Measurements from ENCODE around the gene NIM1K.
"Not testable (repeated sequence)": the region's sequence is repeated elsewhere in the genome, so short reads cannot be mapped to it uniquely, and the experiment has no call there.

The NIM1K gene

DNA sequence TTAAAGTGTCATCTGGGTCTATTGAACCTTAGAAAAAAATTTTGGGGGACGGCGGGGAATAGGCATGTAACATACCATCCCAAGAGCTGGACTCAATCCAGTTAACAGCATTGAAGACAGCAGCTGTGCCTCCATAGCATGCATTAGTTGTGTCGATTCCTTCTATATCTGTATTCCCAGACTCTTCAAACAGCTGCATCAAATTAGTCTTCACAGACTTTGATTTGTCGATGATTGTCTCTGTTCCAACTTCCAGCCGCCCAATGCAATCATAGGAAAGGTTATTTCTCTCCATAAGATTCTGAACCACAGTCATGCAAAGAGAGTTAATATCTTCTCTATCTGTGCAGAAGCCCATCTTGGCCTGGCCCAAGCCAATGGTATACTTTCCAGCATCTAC is 106.4 kb downstream of the NIM1K start:
- Mint-ChIP-seq H3K27ac (no peak overlapping the region), H3K9me3 (no peaks in the 10 kb centered on the region), H3K27me3 (ENCODE audit: low read depth) (no peaks in the 10 kb centered on the region), H3K4me1 (ENCODE audit: low read depth) (peaks cover 32% of the 10 kb centered on the region), H3K36me3 (ENCODE audit: low read depth) (peaks cover 61% of the 10 kb centered on the region), H3K4me3 (no peak overlapping the region)

DNA sequence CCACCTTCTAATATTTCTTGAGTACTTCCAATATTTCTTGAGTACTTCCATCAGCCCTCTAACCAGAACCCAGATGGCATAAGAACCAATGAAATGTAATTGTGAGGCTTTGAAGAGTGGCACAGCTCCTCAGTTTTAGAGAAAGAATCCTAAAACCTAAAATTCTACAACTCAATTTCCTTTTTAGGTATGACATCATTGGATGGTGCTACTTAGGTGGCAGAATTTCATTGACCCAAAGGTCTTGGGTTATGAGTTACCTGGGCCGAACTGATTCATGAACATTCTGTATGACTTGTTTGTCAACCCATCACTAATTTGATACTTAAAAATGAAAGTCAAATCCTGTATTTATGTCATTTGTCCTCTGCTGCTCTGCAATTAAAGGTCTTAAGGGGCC is 108.1 kb downstream of the NIM1K start:
- Mint-ChIP-seq H3K4me1 (ENCODE audit: low read depth) (peaks cover 43% of the 10 kb centered on the region), H3K27ac (peak overlapping the region; percentile 19), H3K36me3 (ENCODE audit: low read depth) (peaks cover 50% of the 10 kb centered on the region), H3K4me3 (no peak overlapping the region), H3K27me3 (ENCODE audit: low read depth) (no peaks in the 10 kb centered on the region), H3K9me3 (no peaks in the 10 kb centered on the region)

DNA sequence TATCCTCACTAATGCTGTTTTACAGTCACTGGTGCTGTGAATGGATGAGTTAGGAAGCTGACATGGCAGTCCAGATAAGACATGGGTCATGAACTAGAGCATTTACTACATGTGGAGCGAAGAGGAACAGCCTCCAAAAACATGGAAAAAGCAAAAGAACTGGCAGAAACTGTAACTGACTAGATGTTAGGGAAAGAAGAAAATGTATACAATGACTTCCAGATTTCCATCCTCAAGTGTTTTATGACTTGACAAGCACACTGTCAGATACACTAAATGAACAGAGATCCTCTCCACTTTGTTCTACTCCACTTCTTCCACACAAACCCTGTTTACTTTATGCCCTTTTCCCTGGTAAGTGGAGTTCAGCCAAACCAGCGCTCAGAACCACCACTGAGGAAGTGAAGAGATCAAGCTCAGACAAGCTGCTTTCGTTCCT is 109.6 kb downstream of the NIM1K start:
- H3K27ac Mint-ChIP-seq: peak overlapping the region; percentile 22
- H3K4me1 Mint-ChIP-seq (ENCODE audit: low read depth): peaks cover 47% of the 10 kb centered on the region
- H3K27me3 Mint-ChIP-seq (ENCODE audit: low read depth): no peaks in the 10 kb centered on the region
- H3K4me3 Mint-ChIP-seq: no peak overlapping the region
- peaks cover 39% of the 10 kb centered on the region for H3K36me3 Mint-ChIP-seq (ENCODE audit: low read depth)
- no peaks in the 10 kb centered on the region for H3K9me3 Mint-ChIP-seq

DNA sequence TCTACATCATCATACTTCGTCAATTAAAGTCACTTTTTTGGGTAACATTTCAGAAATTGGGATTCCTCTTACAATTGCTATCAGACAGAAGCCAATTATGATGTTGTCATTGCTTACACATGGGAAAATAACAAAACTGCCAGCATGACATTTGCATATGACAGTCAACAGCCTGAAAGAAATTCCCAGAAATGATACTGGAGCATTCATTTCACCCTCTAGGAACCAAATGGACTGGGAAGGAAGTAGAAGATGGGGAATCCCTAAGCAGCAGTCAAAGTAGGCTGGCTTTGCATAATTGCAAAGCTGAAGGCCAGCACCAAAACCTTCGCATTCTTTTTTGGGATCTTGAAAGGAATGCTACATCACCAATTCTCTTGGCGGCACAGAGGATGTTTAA is 110.5 kb downstream of the NIM1K start:
- Mint-ChIP-seq H3K27me3 (ENCODE audit: low read depth) (no peaks in the 10 kb centered on the region), H3K4me3 (no peak overlapping the region), H3K4me1 (ENCODE audit: low read depth) (peaks cover 50% of the 10 kb centered on the region), H3K9me3 (no peaks in the 10 kb centered on the region), H3K27ac (peak overlapping the region; percentile 22), H3K36me3 (ENCODE audit: low read depth) (peaks cover 34% of the 10 kb centered on the region)

DNA sequence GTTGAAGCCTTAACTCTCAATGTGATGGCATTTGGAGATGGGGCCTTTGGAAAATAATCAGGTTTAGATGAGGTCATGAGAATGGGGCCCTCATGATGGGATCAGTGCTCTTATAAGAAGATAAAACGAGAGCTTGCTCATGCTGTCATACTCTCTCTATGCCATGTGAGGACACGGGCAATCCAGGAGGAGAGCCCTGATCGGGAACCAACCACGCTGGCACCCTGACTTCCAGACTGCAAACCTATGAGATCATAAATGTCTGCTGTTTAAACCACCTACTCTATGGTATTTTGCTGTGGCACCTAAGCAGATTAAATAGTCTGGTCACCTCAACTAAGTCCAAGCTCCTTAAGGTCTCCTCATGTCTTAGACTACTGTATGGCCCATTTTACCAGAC is 111.2 kb downstream of the NIM1K start:
- no peak overlapping the region for H3K4me3 Mint-ChIP-seq
- H3K4me1 Mint-ChIP-seq (ENCODE audit: low read depth): peaks cover 57% of the 10 kb centered on the region
- H3K9me3 Mint-ChIP-seq: no peaks in the 10 kb centered on the region
- peak overlapping the region; percentile 88 for H3K27ac Mint-ChIP-seq
- H3K36me3 Mint-ChIP-seq (ENCODE audit: low read depth): peaks cover 29% of the 10 kb centered on the region
- H3K27me3 Mint-ChIP-seq (ENCODE audit: low read depth): no peaks in the 10 kb centered on the region

DNA sequence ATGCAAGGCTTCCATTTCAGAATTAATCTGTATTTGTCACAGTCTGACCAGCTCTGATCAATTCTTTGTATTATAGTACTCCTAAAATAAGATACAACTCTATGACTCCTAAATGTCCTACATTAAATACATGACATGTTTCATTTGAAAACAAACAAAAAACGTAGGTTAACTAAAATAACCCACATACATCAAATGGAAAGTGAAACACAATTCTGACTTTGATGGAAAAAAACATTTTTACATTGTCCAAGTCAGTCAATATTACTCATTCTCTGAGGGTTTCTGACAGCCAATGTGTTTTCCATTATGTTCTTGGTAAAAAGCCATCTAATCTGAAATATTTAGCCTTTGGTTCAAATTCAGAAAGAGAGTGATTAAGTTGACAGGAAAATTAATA is 112.5 kb downstream of the NIM1K start:
- Mint-ChIP-seq H3K27me3 (ENCODE audit: low read depth) (no peaks in the 10 kb centered on the region), H3K4me1 (ENCODE audit: low read depth) (peaks cover 63% of the 10 kb centered on the region), H3K9me3 (no peaks in the 10 kb centered on the region), H3K27ac (peak overlapping the region; percentile 88), H3K36me3 (ENCODE audit: low read depth) (peaks cover 25% of the 10 kb centered on the region), H3K4me3 (peak overlapping the region; percentile 55)

DNA sequence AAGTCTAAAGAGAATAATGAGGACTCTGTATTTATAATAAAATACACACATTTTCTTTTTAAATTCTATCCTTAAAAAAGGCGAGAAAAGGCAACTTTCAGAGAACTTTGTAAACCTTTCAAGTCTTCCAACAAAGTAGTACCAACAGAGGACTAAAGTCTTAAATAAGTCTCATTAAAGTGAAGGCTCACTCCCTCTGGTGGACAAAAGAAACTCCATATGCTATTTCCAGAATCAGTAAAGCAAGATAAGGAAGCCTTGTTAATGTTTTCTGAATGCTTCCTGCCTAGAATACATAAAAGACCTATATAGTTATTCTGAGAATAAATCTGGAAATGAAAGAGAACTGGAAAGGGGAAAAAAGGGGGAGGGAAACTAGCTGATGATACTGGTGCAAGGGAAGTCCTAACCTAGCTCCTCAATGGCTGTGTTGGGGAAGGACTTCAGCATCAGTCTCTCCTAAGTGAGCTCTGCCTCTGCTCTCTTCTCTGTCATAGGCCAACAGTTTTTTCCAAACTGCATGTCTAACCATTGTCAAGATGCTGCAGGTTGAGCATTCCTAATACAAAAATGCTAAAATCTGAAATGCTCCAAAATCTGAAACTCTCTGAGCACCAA is 114.0 kb downstream of the NIM1K start:
- Mint-ChIP-seq H3K4me3 (no peak overlapping the region), H3K27ac (peak overlapping the region; percentile 59), H3K9me3 (no peaks in the 10 kb centered on the region), H3K27me3 (ENCODE audit: low read depth) (no peaks in the 10 kb centered on the region), H3K4me1 (ENCODE audit: low read depth) (peaks cover 71% of the 10 kb centered on the region), H3K36me3 (ENCODE audit: low read depth) (peaks cover 26% of the 10 kb centered on the region)

DNA sequence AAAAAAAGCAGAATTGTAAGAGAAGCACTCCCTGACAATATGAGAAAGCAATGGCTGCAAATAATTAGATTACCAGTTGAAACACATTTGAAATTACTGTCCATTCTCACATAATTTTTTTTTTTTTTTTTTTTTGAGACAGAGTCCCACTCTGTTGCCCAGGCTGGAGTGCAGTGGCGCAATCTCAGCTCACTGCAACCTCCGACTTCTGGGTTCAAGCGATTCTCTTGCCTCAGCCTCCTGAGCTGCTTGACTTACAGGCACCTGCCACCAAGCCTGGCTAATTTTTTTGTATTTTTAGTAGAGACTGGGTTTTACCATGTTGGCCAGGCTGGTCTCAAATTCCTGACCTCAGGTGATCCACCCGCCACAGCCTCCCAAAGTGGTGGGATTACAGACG is 114.9 kb downstream of the NIM1K start:
- peak overlapping the region; percentile 59 for H3K27ac Mint-ChIP-seq
- H3K4me3 Mint-ChIP-seq; H3K27me3 Mint-ChIP-seq (ENCODE audit: low read depth); H3K9me3 Mint-ChIP-seq: not testable (repeated sequence)
- H3K36me3 Mint-ChIP-seq (ENCODE audit: low read depth): peaks cover 22% of the 10 kb centered on the region
- H3K4me1 Mint-ChIP-seq (ENCODE audit: low read depth): peaks cover 70% of the 10 kb centered on the region

DNA sequence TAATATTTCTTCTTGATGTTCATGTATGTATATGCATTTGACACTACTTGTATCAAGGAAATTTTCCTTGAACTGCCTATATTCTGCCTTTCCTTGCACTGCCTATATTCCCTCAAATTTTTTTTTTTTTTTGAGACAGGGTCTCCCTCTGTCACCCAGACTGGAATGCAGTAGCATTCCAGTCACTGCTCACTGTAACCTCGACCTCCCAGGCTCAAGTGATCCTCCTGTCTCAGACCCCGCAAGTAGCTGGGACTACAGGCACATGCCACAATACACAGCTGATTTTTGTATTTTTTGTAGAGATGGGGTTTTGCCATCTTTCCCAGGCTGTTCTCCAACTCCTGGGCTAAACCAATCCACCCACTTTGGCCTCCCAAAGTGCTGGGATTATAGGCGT is 117.1 kb downstream of the NIM1K start:
- Mint-ChIP-seq H3K4me1 (ENCODE audit: low read depth) (peaks cover 66% of the 10 kb centered on the region), H3K27me3 (ENCODE audit: low read depth) (no peaks in the 10 kb centered on the region), H3K36me3 (ENCODE audit: low read depth) (peaks cover 18% of the 10 kb centered on the region), H3K4me3 (peak overlapping the region; percentile 47), H3K27ac (peak overlapping the region; percentile 42), H3K9me3 (peaks cover 5% of the 10 kb centered on the region)

DNA sequence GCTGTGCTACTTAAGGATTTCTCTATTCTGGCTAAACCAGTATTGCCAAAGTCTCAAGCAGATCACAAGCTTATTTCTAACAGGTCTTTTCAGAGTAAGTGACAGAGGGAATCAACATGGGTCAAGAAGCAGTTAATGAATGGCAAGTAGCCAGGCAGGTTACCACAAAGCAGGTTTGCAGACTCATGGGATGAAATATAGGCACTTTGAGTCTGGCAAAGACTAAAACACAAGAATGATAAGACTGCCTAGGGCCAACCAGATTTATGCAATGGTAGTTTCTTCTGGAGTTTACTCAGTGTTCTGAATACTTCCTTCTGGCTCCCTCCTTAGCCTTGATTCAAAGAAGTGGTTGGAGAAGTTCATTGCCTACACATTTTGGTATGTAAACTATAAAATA is 117.6 kb downstream of the NIM1K start:
- H3K27me3 Mint-ChIP-seq (ENCODE audit: low read depth): no peaks in the 10 kb centered on the region
- peak overlapping the region; percentile 47 for H3K4me3 Mint-ChIP-seq
- peaks cover 66% of the 10 kb centered on the region for H3K4me1 Mint-ChIP-seq (ENCODE audit: low read depth)

DNA sequence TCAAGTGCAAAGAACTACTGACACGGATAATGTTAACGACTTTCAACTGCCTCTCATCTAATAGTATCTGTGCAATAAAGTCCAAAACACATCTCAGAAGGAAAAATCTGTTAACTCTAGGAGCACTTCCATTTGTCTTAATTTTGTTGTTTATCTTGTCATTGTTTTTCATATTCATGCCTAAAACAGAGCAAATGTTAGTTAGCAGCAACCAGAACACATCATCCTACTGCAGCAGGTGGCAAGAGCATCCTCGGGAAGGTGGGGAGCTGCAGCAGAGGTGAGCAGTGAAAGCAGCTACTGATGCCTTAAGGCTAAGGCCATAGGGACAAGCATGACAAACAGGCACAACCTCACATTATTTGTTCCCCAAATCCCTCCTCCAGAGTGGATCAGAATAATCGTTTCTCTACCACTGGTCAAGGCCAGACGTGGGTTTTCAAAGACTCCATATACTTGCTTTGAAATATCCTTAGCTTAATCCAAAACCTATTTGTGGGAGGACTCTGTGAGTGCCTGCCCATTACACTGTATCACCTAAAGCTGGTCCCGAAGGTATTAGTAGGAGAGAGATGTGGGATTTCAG is 120.1 kb downstream of the NIM1K start:
- Mint-ChIP-seq H3K27me3 (ENCODE audit: low read depth) (no peaks in the 10 kb centered on the region), H3K4me3 (peak overlapping the region; percentile 99), H3K4me1 (ENCODE audit: low read depth) (peaks cover 65% of the 10 kb centered on the region), H3K9me3 (peaks cover 16% of the 10 kb centered on the region), H3K27ac (peak overlapping the region; percentile 98), H3K36me3 (ENCODE audit: low read depth) (peaks cover 17% of the 10 kb centered on the region)

More for the DNA sequence above, 117.6 kb downstream of the NIM1K start:
- peaks cover 18% of the 10 kb centered on the region for H3K36me3 Mint-ChIP-seq (ENCODE audit: low read depth)
- peaks cover 9% of the 10 kb centered on the region for H3K9me3 Mint-ChIP-seq
- H3K27ac Mint-ChIP-seq: peak overlapping the region; percentile 42

DNA sequence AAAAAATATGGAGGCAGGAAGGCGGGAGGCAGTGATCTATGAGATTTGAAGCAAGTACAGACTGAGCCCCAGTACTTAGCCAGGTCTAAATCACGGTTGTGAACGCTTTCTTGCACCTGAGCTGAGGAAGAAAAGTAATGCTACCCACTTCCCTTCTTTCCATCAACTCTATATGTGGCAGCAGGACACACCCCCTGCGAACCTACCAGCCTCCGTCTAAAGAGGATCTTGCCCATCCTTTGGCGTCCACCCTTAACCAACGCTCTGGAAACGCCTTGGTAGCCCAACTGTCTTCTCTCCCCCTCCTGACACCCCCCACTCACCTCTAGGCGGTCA is 120.6 kb downstream of the NIM1K start:
- H3K4me3 Mint-ChIP-seq: peak overlapping the region; percentile 99
- H3K27me3 Mint-ChIP-seq (ENCODE audit: low read depth): no peaks in the 10 kb centered on the region
- peak overlapping the region; percentile 98 for H3K27ac Mint-ChIP-seq
- peaks cover 16% of the 10 kb centered on the region for H3K9me3 Mint-ChIP-seq
- peaks cover 64% of the 10 kb centered on the region for H3K4me1 Mint-ChIP-seq (ENCODE audit: low read depth)
- peaks cover 17% of the 10 kb centered on the region for H3K36me3 Mint-ChIP-seq (ENCODE audit: low read depth)

DNA sequence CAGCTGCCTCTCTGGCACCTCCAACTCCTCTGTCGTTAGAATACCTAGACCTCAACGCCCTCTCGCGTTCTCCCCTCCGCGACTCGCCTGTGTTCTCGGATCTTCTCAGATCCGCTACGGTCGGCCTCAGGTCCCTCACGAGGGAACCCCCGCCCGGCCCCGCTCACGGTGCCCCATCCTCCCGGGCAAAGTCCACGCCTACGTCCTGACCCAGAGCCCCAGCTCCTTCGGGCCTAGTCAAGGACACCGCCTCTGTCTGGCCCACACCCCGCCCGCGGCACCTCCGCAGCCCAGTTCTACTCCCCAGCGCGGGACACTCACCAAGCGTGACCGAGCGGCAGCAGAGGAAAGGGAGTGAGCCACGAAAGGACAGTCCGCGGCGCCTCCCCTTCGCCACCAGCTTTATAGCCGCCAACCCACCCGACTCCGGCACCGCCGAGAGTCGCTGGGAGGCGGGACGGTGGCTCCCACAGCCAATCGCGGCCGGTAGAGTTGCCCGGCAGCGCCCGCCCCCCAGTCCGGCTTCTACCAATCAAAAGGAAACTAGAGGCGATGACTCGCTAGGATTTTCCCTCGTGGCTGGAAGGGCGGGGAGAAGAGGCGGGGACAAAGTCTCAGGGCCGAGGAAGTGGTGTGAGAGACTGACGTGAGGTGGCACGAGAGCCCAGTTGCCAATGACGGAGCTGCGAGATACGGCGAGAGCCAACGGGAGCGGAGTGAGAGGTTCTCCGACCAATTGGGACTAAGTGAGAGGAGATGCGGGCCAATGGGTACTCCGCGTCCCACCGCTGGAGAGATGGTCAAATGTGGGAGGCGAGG is 121.2 kb downstream of the NIM1K start, which contains the start of gene HMGCS1:
HMGCS1 (minus strand) TSS at position 378 of the 819 bp plus-strand sequence. CDS start 14,447 bp downstream, outside the sequence.
- Mint-ChIP-seq H3K36me3 (ENCODE audit: low read depth) (peaks cover 17% of the 10 kb centered on the region), H3K27ac (peak within 1 kb of the TSS; percentile 98), H3K4me1 (ENCODE audit: low read depth) (peaks cover 59% of the 10 kb centered on the region), H3K27me3 (ENCODE audit: low read depth) (no peaks in the 10 kb centered on the region), H3K4me3 (peak within 1 kb of the TSS; percentile 99), H3K9me3 (peaks cover 16% of the 10 kb centered on the region)

DNA sequence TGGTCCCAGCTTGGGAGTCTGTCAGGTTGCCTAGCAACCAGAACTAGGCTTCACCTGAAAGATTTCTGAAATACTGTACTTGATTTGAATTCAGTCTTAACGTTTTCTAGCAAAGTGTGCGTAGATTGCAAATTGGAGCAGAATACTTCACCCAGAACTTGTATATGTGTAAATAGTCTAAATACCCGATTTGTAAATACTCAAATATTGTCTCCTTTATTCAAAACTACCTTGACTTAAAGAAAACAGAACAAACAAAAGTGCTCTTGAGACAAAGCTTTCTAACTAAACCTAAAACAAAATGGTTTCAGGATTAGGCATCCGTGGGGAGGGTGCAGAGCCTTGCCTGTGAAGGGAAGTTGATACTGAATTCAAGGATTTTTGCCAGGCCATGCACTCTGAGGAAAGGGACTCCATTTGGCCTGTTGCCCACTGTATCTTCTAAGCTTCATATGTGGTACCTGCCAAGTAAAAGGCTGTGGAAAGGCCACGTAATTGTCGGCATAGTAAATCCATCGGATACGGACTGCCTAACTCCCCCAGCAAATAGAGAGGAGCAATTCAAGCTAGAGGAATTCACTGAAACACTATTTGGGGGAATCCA is 121.9 kb downstream of the NIM1K start:
- peaks cover 16% of the 10 kb centered on the region for H3K9me3 Mint-ChIP-seq
- H3K4me1 Mint-ChIP-seq (ENCODE audit: low read depth): peaks cover 55% of the 10 kb centered on the region
- H3K27ac Mint-ChIP-seq: peak overlapping the region; percentile 98
- no peaks in the 10 kb centered on the region for H3K27me3 Mint-ChIP-seq (ENCODE audit: low read depth)
- peak overlapping the region; percentile 99 for H3K4me3 Mint-ChIP-seq
- peaks cover 17% of the 10 kb centered on the region for H3K36me3 Mint-ChIP-seq (ENCODE audit: low read depth)

Measured in T-helper 1 cell treated with Interleukin-12 subunit alpha and Interleukin-12 subunit beta and Interleukin-4 antibody, amounts not matched to agents 30 μg/mL and 1 μg/mL, for 36 hours (primary cell).